Neural cell (in vitro differentiated cells): ENCODE measurements around the gene HS6ST3. TPM values are rescaled to one million over a fixed set of nuclear protein-coding genes. Genes with fewer than 3 reads are reported as not detected.

Experiments
- H2AFZ ChIP-seq: fragments of 200-600, 300-800 bp; sonication (generic), shearing (Covaris generic); 2 replicates; pipeline ENCODE4 v1.6.0; 2014; ENCODE audit warnings: low read depth, mild to moderate bottlenecking, antibody characterized with exemption, low read length, moderate library complexity
- H3F3A ChIP-seq: fragments of 200-600 bp; shearing (Covaris generic); 2 replicates; pipeline ENCODE4 v1.6.1; 2016; ENCODE audit warnings: mild to moderate bottlenecking, moderate library complexity, mixed read lengths, antibody characterized with exemption, low read length; ENCODE audit not compliant: insufficient read depth, poor library complexity, severe bottlenecking
- H3K27ac ChIP-seq: fragments of 200-600, 300-800 bp; sonication (generic), shearing (Covaris generic); 2 replicates; pipeline ENCODE4 v1.5.1; 2014; ENCODE audit warnings: mild to moderate bottlenecking, low read length, moderate library complexity
- H3K27me3 ChIP-seq: fragments of 300-800, 200-600 bp; sonication (generic), shearing (Covaris generic); 2 replicates; pipeline ENCODE4 v1.6.0; 2014; ENCODE audit warnings: mild to moderate bottlenecking, low read depth, low read length, moderate library complexity; ENCODE audit not compliant: insufficient read depth
- H3K36me3 ChIP-seq: fragments of 300-800, 200-600 bp; sonication (generic), shearing (Covaris generic); 2 replicates; pipeline ENCODE4 v1.5.1; 2014; ENCODE audit warnings: mild to moderate bottlenecking, antibody characterized with exemption, low read length, moderate library complexity; ENCODE audit not compliant: insufficient read depth
- H3K4me2 ChIP-seq: fragments of 300-800, 200-600 bp; sonication (generic), shearing (Covaris generic); 2 replicates; pipeline ENCODE4 v1.6.0; 2014; ENCODE audit warnings: mild to moderate bottlenecking, low read length
- H3K4me3 ChIP-seq: fragments of 300-800, 200-600 bp; sonication (generic), shearing (Covaris generic); 2 replicates; pipeline ENCODE4 v1.5.1; 2014; ENCODE audit warnings: mild to moderate bottlenecking, low read length, moderate library complexity
- H3K79me2 ChIP-seq: fragments of 200-600 bp; shearing (Covaris generic); replicated peaks from 2 replicates; pipeline ENCODE4 v1.6.0; 2014; ENCODE audit warnings: mild to moderate bottlenecking, low read length, moderate library complexity; ENCODE audit not compliant: insufficient read depth
- H3K9ac ChIP-seq: fragments of 300-800, 200-600 bp; sonication (generic), shearing (Covaris generic); 2 replicates; pipeline ENCODE4 v1.6.1; 2016; ENCODE audit warnings: mild to moderate bottlenecking, low read length, mixed read lengths
- H3K9me2 ChIP-seq: fragments of 200-600 bp; shearing (Covaris generic); 2 replicates; pipeline ENCODE4 v1.6.1; 2016; ENCODE audit warnings: mild to moderate bottlenecking, low read length, mixed read lengths; ENCODE audit not compliant: insufficient read depth
- H3K9me3 ChIP-seq: fragments of 200-600, 300-800 bp; sonication (generic), shearing (Covaris generic); 2 replicates; pipeline ENCODE4 v1.6.1; 2016; ENCODE audit warnings: mild to moderate bottlenecking, mixed run types, low read length, moderate library complexity, mixed read lengths
- H4K20me1 ChIP-seq: fragments of 200-600 bp; shearing (Covaris generic); 2 replicates; pipeline ENCODE4 v1.6.1; 2016; ENCODE audit warnings: mild to moderate bottlenecking, mixed run types; ENCODE audit not compliant: insufficient read depth
- EP300 ChIP-seq: fragments of 450-650 bp; conservative IDR thresholded peaks from 2 replicates; pipeline ENCODE4 v1.6.1; 2014; ENCODE audit warnings: antibody characterized with exemption, mild to moderate bottlenecking, moderate library complexity; ENCODE audit not compliant: poor library complexity, severe bottlenecking
- EZH2 ChIP-seq: fragments of 200-600, 300-800 bp; shearing (Covaris generic), sonication (generic); IDR thresholded peaks from 2 replicates; pipeline ENCODE4 v1.6.1; 2014; ENCODE audit warnings: antibody characterized with exemption, low read length, borderline replicate concordance, mild to moderate bottlenecking; ENCODE audit not compliant: insufficient read depth, poor library complexity, severe bottlenecking
- MXI1 ChIP-seq: fragments of 450-650 bp; conservative IDR thresholded peaks from 2 replicates; pipeline ENCODE4 v1.6.1; 2014; ENCODE audit warnings: antibody characterized with exemption, mild to moderate bottlenecking; ENCODE audit not compliant: poor library complexity, severe bottlenecking
- POLR2AphosphoS5 ChIP-seq: IDR thresholded peaks from 2 replicates; pipeline ENCODE4 v1.6.1; 2012
- RAD21 ChIP-seq: fragments of 450-650 bp; conservative IDR thresholded peaks from 2 replicates; pipeline ENCODE4 v1.6.1; 2014; ENCODE audit warnings: antibody characterized with exemption, mild to moderate bottlenecking, moderate library complexity
- SMC3 ChIP-seq: fragments of 450-650 bp; conservative IDR thresholded peaks from 2 replicates; pipeline ENCODE4 v1.6.1; 2014; ENCODE audit warnings: antibody characterized with exemption, mild to moderate bottlenecking, moderate library complexity; ENCODE audit not compliant: poor library complexity
- TAF1 ChIP-seq: IDR thresholded peaks from 2 replicates; pipeline ENCODE4 v1.6.1; 2012; ENCODE audit warnings: low read depth
- polyA plus RNA-seq: library from polyadenylated mRNA; depleted of rRNA; stranded (reverse); fragments of >200 nt; gene quantifications from 2 replicates; pipeline ENCODE4 v1.2.3, GENCODE V29; 2014
- TF ChIP-seq, protein P1 (sequence below): fragments of 450-650 bp; IDR thresholded peaks from 2 replicates; pipeline ENCODE4 v1.5.1; 2014; ENCODE audit warnings: antibody characterized with exemption, mild to moderate bottlenecking, moderate library complexity; ENCODE audit not compliant: poor library complexity, severe bottlenecking
- TF ChIP-seq, protein P2 (sequence below): IDR thresholded peaks from 2 replicates; pipeline ENCODE4 v1.6.1; 2012; ENCODE audit warnings: borderline replicate concordance

Gene HS6ST3
- polyA plus RNA-seq, 1 donor from 2014 or later = 10.9 TPM

DNA sequence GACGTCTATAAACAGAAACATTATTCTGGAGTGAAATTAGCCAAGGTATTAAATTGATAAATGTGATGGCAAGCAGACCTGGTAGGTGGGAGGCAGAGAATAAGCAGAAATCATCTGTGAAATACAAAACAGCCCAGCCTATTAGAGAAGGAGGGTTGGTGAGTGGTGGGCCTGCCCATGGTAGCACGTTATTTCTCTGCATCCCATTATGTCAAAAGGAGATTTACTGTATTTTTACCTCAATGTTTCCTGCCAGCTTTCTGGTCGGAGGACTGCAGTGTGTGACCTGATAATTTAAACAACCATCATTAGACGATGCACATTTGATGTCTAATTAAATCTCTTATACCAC is 703.5 kb downstream of the HS6ST3 start:
- no peaks in the 10 kb centered on the region for H3F3A ChIP-seq
- TF ChIP-seq SMC3 = no peak
- no peak for TF ChIP-seq TAF1
- no peak for TF ChIP-seq MXI1
- TF ChIP-seq, protein P1, sequence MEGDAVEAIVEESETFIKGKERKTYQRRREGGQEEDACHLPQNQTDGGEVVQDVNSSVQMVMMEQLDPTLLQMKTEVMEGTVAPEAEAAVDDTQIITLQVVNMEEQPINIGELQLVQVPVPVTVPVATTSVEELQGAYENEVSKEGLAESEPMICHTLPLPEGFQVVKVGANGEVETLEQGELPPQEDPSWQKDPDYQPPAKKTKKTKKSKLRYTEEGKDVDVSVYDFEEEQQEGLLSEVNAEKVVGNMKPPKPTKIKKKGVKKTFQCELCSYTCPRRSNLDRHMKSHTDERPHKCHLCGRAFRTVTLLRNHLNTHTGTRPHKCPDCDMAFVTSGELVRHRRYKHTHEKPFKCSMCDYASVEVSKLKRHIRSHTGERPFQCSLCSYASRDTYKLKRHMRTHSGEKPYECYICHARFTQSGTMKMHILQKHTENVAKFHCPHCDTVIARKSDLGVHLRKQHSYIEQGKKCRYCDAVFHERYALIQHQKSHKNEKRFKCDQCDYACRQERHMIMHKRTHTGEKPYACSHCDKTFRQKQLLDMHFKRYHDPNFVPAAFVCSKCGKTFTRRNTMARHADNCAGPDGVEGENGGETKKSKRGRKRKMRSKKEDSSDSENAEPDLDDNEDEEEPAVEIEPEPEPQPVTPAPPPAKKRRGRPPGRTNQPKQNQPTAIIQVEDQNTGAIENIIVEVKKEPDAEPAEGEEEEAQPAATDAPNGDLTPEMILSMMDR = no peak
- no peak for TF ChIP-seq EZH2
- no peak for TF ChIP-seq EP300
- TF ChIP-seq POLR2AphosphoS5 = no peak
- TF ChIP-seq, protein P2, sequence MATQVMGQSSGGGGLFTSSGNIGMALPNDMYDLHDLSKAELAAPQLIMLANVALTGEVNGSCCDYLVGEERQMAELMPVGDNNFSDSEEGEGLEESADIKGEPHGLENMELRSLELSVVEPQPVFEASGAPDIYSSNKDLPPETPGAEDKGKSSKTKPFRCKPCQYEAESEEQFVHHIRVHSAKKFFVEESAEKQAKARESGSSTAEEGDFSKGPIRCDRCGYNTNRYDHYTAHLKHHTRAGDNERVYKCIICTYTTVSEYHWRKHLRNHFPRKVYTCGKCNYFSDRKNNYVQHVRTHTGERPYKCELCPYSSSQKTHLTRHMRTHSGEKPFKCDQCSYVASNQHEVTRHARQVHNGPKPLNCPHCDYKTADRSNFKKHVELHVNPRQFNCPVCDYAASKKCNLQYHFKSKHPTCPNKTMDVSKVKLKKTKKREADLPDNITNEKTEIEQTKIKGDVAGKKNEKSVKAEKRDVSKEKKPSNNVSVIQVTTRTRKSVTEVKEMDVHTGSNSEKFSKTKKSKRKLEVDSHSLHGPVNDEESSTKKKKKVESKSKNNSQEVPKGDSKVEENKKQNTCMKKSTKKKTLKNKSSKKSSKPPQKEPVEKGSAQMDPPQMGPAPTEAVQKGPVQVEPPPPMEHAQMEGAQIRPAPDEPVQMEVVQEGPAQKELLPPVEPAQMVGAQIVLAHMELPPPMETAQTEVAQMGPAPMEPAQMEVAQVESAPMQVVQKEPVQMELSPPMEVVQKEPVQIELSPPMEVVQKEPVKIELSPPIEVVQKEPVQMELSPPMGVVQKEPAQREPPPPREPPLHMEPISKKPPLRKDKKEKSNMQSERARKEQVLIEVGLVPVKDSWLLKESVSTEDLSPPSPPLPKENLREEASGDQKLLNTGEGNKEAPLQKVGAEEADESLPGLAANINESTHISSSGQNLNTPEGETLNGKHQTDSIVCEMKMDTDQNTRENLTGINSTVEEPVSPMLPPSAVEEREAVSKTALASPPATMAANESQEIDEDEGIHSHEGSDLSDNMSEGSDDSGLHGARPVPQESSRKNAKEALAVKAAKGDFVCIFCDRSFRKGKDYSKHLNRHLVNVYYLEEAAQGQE = no peak
- no peak for TF ChIP-seq RAD21
- no peak overlapping the region for H3K4me3 ChIP-seq
- H3K36me3 ChIP-seq = no peaks in the 10 kb centered on the region
- no peaks in the 10 kb centered on the region for H3K79me2 ChIP-seq
- no peaks in the 10 kb centered on the region for H3K27me3 ChIP-seq
- no peak overlapping the region for H2AFZ ChIP-seq
- no peak overlapping the region for H3K9ac ChIP-seq
- no peaks in the 10 kb centered on the region for H3K9me2 ChIP-seq
- H3K9me3 ChIP-seq = no peaks in the 10 kb centered on the region
- no peaks in the 10 kb centered on the region for H4K20me1 ChIP-seq
- H3K4me2 ChIP-seq = no peak overlapping the region
- no peak overlapping the region for H3K27ac ChIP-seq

DNA sequence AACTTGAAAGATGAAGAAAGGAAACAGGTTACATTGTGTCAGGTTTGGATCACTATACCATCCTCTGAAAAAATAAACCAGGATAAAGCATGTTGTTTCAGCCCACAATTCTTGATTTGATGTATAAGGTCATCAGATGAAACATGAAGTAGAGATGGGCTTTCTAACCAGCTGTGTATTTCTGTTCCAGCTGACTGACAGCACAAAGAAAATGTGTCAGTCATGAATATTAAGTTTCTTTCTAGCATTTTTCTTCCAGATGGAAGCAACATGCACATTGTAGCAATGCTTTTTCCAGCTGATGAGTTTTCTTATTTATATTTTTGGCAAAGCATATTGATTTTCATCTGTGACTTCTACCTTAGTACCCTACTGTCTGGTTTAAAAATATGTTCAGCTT is 704.8 kb downstream of the HS6ST3 start:
- Histone ChIP-seq H3K79me2 (no peaks in the 10 kb centered on the region), H3K9ac (no peak overlapping the region), H3K36me3 (no peaks in the 10 kb centered on the region), H3F3A (no peaks in the 10 kb centered on the region), H3K4me3 (no peak overlapping the region), H3K9me3 (no peaks in the 10 kb centered on the region), H3K27me3 (no peaks in the 10 kb centered on the region), H2AFZ (no peak overlapping the region), H3K9me2 (no peaks in the 10 kb centered on the region), H4K20me1 (no peaks in the 10 kb centered on the region), H3K4me2 (peak overlapping the region; percentile 12), H3K27ac (peak overlapping the region; percentile 64)
- TF ChIP-seq RAD21 (peak; percentile 33), POLR2AphosphoS5 (peak; percentile 16), TAF1 (no peak), EP300 (peak; percentile 70), SMC3 (peak; percentile 41), EZH2 (no peak), MXI1 (no peak)
- TF ChIP-seq, protein P2 = no peak
- TF ChIP-seq, protein P1 = no peak
